GM23338 (cell line): ENCODE measurements around the gene SNX8. TPM values are rescaled to one million over a fixed set of nuclear protein-coding genes. Genes with fewer than 3 reads are reported as not detected.

Source experiments
- ATAC-seq: fragments of 200-7000 bp; cut with Tn5 transposase; 3 replicates; pipeline ENCODE4 v1.9.1; 2020
- DNase-seq: peaks from one replicate; pipeline ENCODE4 v3.0.0-alpha.2; 2015; ENCODE audit warnings: low spot score
- H2AFZ ChIP-seq: fragments of 200-600 bp; sonication (generic); 2 replicates; pipeline ENCODE4 v1.8.0; 2016; ENCODE audit warnings: antibody characterized with exemption, mild to moderate bottlenecking, moderate library complexity
- H3F3A ChIP-seq: fragments of 200-600 bp; sonication (generic); replicated peaks from 2 replicates; pipeline ENCODE4 v1.8.0; 2017; ENCODE audit warnings: antibody characterized with exemption, mixed run types, low read depth
- H3K27ac ChIP-seq: fragments of 200-600 bp; sonication (generic); 2 replicates; pipeline ENCODE4 v1.6.1; 2016; ENCODE audit warnings: low read depth
- H3K27me3 ChIP-seq: fragments of 200-600 bp; sonication (generic); 2 replicates; pipeline ENCODE4 v1.8.0; 2016; ENCODE audit warnings: mild to moderate bottlenecking, mixed run types, moderate library complexity; ENCODE audit not compliant: insufficient read depth
- H3K36me3 ChIP-seq: fragments of 200-600 bp; sonication (generic); 2 replicates; pipeline ENCODE4 v1.8.0; 2016; ENCODE audit warnings: mild to moderate bottlenecking; ENCODE audit not compliant: insufficient read depth
- H3K4me1 ChIP-seq: fragments of 200-600 bp; sonication (generic); 2 replicates; pipeline ENCODE4 v1.8.0; 2016; ENCODE audit warnings: mild to moderate bottlenecking, moderate library complexity; ENCODE audit not compliant: insufficient read depth
- H3K4me2 ChIP-seq: fragments of 200-600 bp; sonication (generic); 2 replicates; pipeline ENCODE4 v1.7.1; 2017; ENCODE audit warnings: mixed run types
- H3K4me3 ChIP-seq: fragments of 200-600 bp; sonication (generic); 2 replicates; pipeline ENCODE4 v1.6.1; 2016; ENCODE audit warnings: mixed run types
- H3K79me2 ChIP-seq: fragments of 200-600 bp; sonication (generic); replicated peaks from 2 replicates; pipeline ENCODE4 v1.8.0; 2017; ENCODE audit warnings: mild to moderate bottlenecking; ENCODE audit not compliant: insufficient read depth
- H3K9me2 ChIP-seq: fragments of 200-600 bp; sonication (generic); 2 replicates; pipeline ENCODE4 v1.8.0; 2017; ENCODE audit not compliant: insufficient read depth
- H4K20me1 ChIP-seq: fragments of 200-600 bp; sonication (generic); replicated peaks from 2 replicates; pipeline ENCODE4 v1.8.0; 2017; ENCODE audit warnings: mild to moderate bottlenecking; ENCODE audit not compliant: insufficient read depth
- H3K27ac Mint-ChIP-seq: 2 replicates; pipeline ENCODE4 v1.8.0; 2020; ENCODE audit warnings: inconsistent platforms, mild to moderate bottlenecking, moderate library complexity, mixed read lengths
- H3K27me3 Mint-ChIP-seq: 3 replicates; pipeline ENCODE4 v1.8.0; 2022; ENCODE audit warnings: low read depth, mild to moderate bottlenecking, moderate library complexity, mixed read lengths, inconsistent platforms; ENCODE audit not compliant: insufficient read depth, poor library complexity
- H3K36me3 Mint-ChIP-seq: 3 replicates; pipeline ENCODE4 v1.8.0; 2021; ENCODE audit warnings: low read depth, mild to moderate bottlenecking, inconsistent platforms, moderate library complexity, mixed read lengths
- H3K4me1 Mint-ChIP-seq: 3 replicates; pipeline ENCODE4 v1.8.0; 2020; ENCODE audit warnings: mild to moderate bottlenecking, inconsistent platforms, mixed read lengths
- H3K4me3 Mint-ChIP-seq: 3 replicates; pipeline ENCODE4 v1.8.0; 2021; ENCODE audit warnings: moderate library complexity, mild to moderate bottlenecking, inconsistent platforms, mixed read lengths
- H3K9me3 Mint-ChIP-seq: 3 replicates; pipeline ENCODE4 v1.8.0; 2020; ENCODE audit warnings: moderate library complexity, mild to moderate bottlenecking, inconsistent platforms, mixed read lengths
- CTCF ChIP-seq, 2 experiments: fragments of 200-600 bp in 1 of 2; sonication (generic) in 1 of 2; conservative IDR thresholded peaks; 2 replicates each; pipeline versions ENCODE4 v1.5.1 to v1.6.1; 2016 to 2017; ENCODE audit warnings: antibody characterized with exemption in 2 of 2, low read depth in 2 of 2, mild to moderate bottlenecking in 2 of 2, moderate library complexity in 1 of 2
- JUNB ChIP-seq: IDR thresholded peaks from one replicate; pipeline ENCODE4 v1.6.1; 2016; ENCODE audit warnings: antibody characterized with exemption; ENCODE audit not compliant: unreplicated experiment
- POLR2AphosphoS5 ChIP-seq: IDR thresholded peaks from 2 replicates; pipeline ENCODE4 v1.6.1; 2016; ENCODE audit warnings: antibody characterized with exemption, low read depth
- STAT1 ChIP-seq: IDR thresholded peaks from one replicate; pipeline ENCODE4 v1.6.1; 2016; ENCODE audit warnings: antibody characterized with exemption; ENCODE audit not compliant: unreplicated experiment
- ZNF114 ChIP-seq: fragments of 250-450 bp; sonication (Bioruptor Pico); IDR thresholded peaks from 2 replicates; pipeline ENCODE4 v1.5.0; 2020; ENCODE audit warnings: mild to moderate bottlenecking, moderate library complexity
- ZNF331 ChIP-seq: fragments of 250-450 bp; sonication (Bioruptor Pico); IDR thresholded peaks from 2 replicates; pipeline ENCODE4 v1.5.0; 2020; ENCODE audit warnings: low read depth, mild to moderate bottlenecking, moderate library complexity
- ZNF462 ChIP-seq: fragments of 250-450 bp; sonication (Bioruptor Pico); IDR thresholded peaks from 2 replicates; pipeline ENCODE4 v1.5.0; 2020; ENCODE audit warnings: mild to moderate bottlenecking, moderate library complexity
- polyA plus RNA-seq: library from polyadenylated mRNA; unstranded; fragments of >200 nt; fragmentation: Nextera tagmentation; extraction: Ambion mirVana; gene quantifications from 2 replicates; pipeline ENCODE4 v1.2.1, GENCODE V29; 2016
- total RNA-seq: library from RNA; depleted of rRNA; stranded (reverse); fragments of >200 nt; shearing (Covaris generic); gene quantifications from 2 replicates; pipeline ENCODE4 v1.2.3, GENCODE V29; 2014
- TF ChIP-seq, protein P1 (sequence below): IDR thresholded peaks from 2 replicates; pipeline ENCODE4 v1.6.1; 2016; ENCODE audit warnings: antibody characterized with exemption
- TF ChIP-seq, protein P2 (sequence below): IDR thresholded peaks from one replicate; pipeline ENCODE4 v1.6.1; 2018; ENCODE audit warnings: antibody characterized with exemption; ENCODE audit not compliant: unreplicated experiment

SNX8 gene
- total and polyA plus RNA-seq, 2 experiments from 2014 or later, result 44.3 to 50.9 TPM

DNA sequence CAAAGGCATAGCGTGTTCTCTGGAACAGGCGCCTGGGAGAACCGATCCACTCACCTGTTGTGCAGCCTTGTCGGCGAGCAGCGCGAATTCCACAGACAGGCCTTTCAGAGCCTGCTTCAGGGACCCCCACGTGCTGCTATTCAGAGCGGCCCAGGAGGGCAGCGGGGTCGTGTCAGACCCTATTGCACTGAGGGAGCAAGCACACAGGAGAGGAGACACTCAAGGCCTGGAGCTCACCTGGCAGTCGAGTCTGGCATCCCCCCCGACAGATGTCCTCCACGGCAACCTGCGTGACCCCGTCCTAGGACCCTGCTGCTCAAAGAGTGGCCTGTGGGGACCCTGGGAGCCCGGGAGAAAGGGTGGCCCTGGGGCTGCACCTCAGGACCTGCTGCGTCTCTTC, 51.1 kb downstream of the SNX8 start:
- Mint-ChIP-seq H3K27me3 (peaks cover 6% of the 10 kb centered on the region), H3K36me3 (peaks cover 28% of the 10 kb centered on the region), H3K4me3 (no peak overlapping the region), H3K4me1 (no peaks in the 10 kb centered on the region), H3K27ac (no peak overlapping the region), H3K9me3 (peaks cover 5% of the 10 kb centered on the region; the same call in 2 of the 3 replicates)
- Histone ChIP-seq H3K4me1 (no peaks in the 10 kb centered on the region), H3K27me3 (no peaks in the 10 kb centered on the region), H3K79me2 (no peaks in the 10 kb centered on the region), H3K4me2 (no peak overlapping the region), H4K20me1 (no peaks in the 10 kb centered on the region), H3K9me2 (no peaks in the 10 kb centered on the region), H3K4me3 (no peak overlapping the region), H3K27ac (no peak overlapping the region), H3F3A (no peaks in the 10 kb centered on the region), H3K36me3 (no peaks in the 10 kb centered on the region), H2AFZ (no peak overlapping the region)
- ATAC-seq (no peak), DNase-seq (no peak)
- TF ChIP-seq, protein P1, sequence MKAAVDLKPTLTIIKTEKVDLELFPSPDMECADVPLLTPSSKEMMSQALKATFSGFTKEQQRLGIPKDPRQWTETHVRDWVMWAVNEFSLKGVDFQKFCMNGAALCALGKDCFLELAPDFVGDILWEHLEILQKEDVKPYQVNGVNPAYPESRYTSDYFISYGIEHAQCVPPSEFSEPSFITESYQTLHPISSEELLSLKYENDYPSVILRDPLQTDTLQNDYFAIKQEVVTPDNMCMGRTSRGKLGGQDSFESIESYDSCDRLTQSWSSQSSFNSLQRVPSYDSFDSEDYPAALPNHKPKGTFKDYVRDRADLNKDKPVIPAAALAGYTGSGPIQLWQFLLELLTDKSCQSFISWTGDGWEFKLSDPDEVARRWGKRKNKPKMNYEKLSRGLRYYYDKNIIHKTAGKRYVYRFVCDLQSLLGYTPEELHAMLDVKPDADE, result no peak
- TF ChIP-seq JUNB (no peak), CTCF (conservative IDR thresholded peaks at IDR 0.05; ENCODE audit: low read depth in 2 of 2) (no peak), ZNF114 (no peak)

- no peak overlapping the region for H3K27ac Mint-ChIP-seq
- ATAC-seq, result no peak
- Histone ChIP-seq H3K9me2 (no peaks in the 10 kb centered on the region), H3K36me3 (no peaks in the 10 kb centered on the region), H3F3A (no peaks in the 10 kb centered on the region), H3K4me2 (no peak overlapping the region), H3K79me2 (no peaks in the 10 kb centered on the region), H3K27me3 (no peaks in the 10 kb centered on the region), H3K27ac (no peak overlapping the region), H3K4me3 (no peak overlapping the region), H3K4me1 (no peaks in the 10 kb centered on the region), H4K20me1 (no peaks in the 10 kb centered on the region), H2AFZ (no peak overlapping the region)
- peaks cover 25% of the 10 kb centered on the region for H3K36me3 Mint-ChIP-seq
- no peaks in the 10 kb centered on the region; the same call in 2 of the 3 replicates for H3K9me3 Mint-ChIP-seq
- no peak overlapping the region for H3K4me3 Mint-ChIP-seq
- H3K4me1 Mint-ChIP-seq, result no peaks in the 10 kb centered on the region
- DNase-seq, result no peak
- H3K27me3 Mint-ChIP-seq, result peaks cover 11% of the 10 kb centered on the region
- TF ChIP-seq ZNF331 (CRISPR knock-in tag) (no peak), ZNF462 (no peak), POLR2AphosphoS5 (no peak), STAT1 (no peak)
- TF ChIP-seq, protein P2, sequence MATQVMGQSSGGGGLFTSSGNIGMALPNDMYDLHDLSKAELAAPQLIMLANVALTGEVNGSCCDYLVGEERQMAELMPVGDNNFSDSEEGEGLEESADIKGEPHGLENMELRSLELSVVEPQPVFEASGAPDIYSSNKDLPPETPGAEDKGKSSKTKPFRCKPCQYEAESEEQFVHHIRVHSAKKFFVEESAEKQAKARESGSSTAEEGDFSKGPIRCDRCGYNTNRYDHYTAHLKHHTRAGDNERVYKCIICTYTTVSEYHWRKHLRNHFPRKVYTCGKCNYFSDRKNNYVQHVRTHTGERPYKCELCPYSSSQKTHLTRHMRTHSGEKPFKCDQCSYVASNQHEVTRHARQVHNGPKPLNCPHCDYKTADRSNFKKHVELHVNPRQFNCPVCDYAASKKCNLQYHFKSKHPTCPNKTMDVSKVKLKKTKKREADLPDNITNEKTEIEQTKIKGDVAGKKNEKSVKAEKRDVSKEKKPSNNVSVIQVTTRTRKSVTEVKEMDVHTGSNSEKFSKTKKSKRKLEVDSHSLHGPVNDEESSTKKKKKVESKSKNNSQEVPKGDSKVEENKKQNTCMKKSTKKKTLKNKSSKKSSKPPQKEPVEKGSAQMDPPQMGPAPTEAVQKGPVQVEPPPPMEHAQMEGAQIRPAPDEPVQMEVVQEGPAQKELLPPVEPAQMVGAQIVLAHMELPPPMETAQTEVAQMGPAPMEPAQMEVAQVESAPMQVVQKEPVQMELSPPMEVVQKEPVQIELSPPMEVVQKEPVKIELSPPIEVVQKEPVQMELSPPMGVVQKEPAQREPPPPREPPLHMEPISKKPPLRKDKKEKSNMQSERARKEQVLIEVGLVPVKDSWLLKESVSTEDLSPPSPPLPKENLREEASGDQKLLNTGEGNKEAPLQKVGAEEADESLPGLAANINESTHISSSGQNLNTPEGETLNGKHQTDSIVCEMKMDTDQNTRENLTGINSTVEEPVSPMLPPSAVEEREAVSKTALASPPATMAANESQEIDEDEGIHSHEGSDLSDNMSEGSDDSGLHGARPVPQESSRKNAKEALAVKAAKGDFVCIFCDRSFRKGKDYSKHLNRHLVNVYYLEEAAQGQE, result no peak
Observed at GRCh38 chr7:2261611-2262010, 52.6 kb downstream of the SNX8 start.
